HG02642 (cell line): Measurements from ENCODE around the gene PIK3CB.

Experiments used
- ATAC-seq: cut with Tn5 transposase; IDR thresholded peaks from one replicate; pipeline ENCODE4 v1.9.1; 2021; ENCODE audit warnings: mild to moderate bottlenecking; ENCODE audit not compliant: unreplicated experiment, poor library complexity

The PIK3CB gene

GRCh38 chr3:138768946-138769345 lies 65.8 kb downstream of the PIK3CB start:
- ATAC-seq: no peak

GRCh38 chr3:138768125-138768524 lies 66.6 kb downstream of the PIK3CB start:
- no peak for ATAC-seq

GRCh38 chr3:138767498-138768104 lies 67.1 kb downstream of the PIK3CB start:
- ATAC-seq: no peak

- no peak for ATAC-seq
Measured at GRCh38 chr3:138761002-138761401, 73.7 kb downstream of the PIK3CB start.

GRCh38 chr3:138748190-138748589 lies 86.5 kb downstream of the PIK3CB start:
- ATAC-seq: no peak

GRCh38 chr3:138747225-138747624 lies 87.5 kb downstream of the PIK3CB start:
- no peak for ATAC-seq

- ATAC-seq: no peak
Measured at GRCh38 chr3:138740072-138740471, 94.7 kb downstream of the PIK3CB start.

GRCh38 chr3:138732456-138732855 lies 102.3 kb downstream of the PIK3CB start:
- ATAC-seq: no peak

GRCh38 chr3:138726946-138727730 lies 107.6 kb downstream of the PIK3CB start:
- no peak for ATAC-seq

GRCh38 chr3:138726042-138726441 lies 108.7 kb downstream of the PIK3CB start:
- ATAC-seq: peak; percentile 66

- no peak for ATAC-seq
Measured at GRCh38 chr3:138725116-138725515, 109.6 kb downstream of the PIK3CB start.

GRCh38 chr3:138724443-138724842 lies 110.3 kb downstream of the PIK3CB start:
- no peak for ATAC-seq

GRCh38 chr3:138718849-138719248 lies 115.9 kb downstream of the PIK3CB start:
- ATAC-seq: no peak

GRCh38 chr3:138717348-138717747 lies 117.4 kb downstream of the PIK3CB start:
- no peak for ATAC-seq

- ATAC-seq: no peak
Measured at GRCh38 chr3:138712086-138712485, 122.6 kb downstream of the PIK3CB start.

- ATAC-seq: no peak
Measured at GRCh38 chr3:138705675-138706074, 129.1 kb downstream of the PIK3CB start.

GRCh38 chr3:138696666-138697370 lies 137.9 kb downstream of the PIK3CB start:
- no peak for ATAC-seq

- no peak for ATAC-seq
Measured at GRCh38 chr3:138694287-138695007, 140.3 kb downstream of the PIK3CB start.

- ATAC-seq: no peak
Measured at GRCh38 chr3:138692152-138692551, 142.6 kb downstream of the PIK3CB start.

- ATAC-seq: no peak
Measured at GRCh38 chr3:138691351-138691750, 143.4 kb downstream of the PIK3CB start.

- ATAC-seq: no peak
Measured at GRCh38 chr3:138690036-138690435, 144.7 kb downstream of the PIK3CB start.
